GM20000 (cell line): ENCODE measurements around the gene FGFR2.

ENCODE experiments used
- DNase-seq: peaks from one replicate; pipeline ENCODE4 v3.0.0; 2012; ENCODE audit warnings: low spot score
- TF ChIP-seq, protein P1 (sequence below): IDR thresholded peaks from 2 replicates; pipeline ENCODE4 v1.5.1; 2012; ENCODE audit warnings: mild to moderate bottlenecking, control low read depth; ENCODE audit errors: extremely low read depth, missing control alignments

Gene FGFR2

DNA sequence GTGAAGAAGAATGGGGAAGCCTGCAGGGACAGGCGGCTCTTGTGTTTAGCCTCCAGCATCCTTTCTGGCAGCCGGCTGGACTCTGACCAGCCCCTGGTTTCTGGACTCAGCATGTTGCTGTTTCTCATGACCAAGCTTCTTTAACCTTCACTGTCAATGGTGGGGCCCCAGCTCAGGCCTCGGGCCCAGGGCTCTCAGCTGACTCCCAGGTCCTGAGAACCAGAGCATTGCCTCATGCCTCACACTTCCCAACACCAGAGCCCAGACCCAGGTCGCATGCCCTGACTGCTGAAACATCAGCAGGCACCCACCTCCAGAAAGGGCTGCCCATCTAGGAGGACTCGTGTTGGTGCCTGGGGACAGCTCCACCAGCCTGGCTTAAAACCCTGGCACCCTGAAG, 34.8 kb upstream of the FGFR2 start:
- DNase-seq, result no peak
- TF ChIP-seq, protein P1, sequence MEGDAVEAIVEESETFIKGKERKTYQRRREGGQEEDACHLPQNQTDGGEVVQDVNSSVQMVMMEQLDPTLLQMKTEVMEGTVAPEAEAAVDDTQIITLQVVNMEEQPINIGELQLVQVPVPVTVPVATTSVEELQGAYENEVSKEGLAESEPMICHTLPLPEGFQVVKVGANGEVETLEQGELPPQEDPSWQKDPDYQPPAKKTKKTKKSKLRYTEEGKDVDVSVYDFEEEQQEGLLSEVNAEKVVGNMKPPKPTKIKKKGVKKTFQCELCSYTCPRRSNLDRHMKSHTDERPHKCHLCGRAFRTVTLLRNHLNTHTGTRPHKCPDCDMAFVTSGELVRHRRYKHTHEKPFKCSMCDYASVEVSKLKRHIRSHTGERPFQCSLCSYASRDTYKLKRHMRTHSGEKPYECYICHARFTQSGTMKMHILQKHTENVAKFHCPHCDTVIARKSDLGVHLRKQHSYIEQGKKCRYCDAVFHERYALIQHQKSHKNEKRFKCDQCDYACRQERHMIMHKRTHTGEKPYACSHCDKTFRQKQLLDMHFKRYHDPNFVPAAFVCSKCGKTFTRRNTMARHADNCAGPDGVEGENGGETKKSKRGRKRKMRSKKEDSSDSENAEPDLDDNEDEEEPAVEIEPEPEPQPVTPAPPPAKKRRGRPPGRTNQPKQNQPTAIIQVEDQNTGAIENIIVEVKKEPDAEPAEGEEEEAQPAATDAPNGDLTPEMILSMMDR, result no peak

DNA sequence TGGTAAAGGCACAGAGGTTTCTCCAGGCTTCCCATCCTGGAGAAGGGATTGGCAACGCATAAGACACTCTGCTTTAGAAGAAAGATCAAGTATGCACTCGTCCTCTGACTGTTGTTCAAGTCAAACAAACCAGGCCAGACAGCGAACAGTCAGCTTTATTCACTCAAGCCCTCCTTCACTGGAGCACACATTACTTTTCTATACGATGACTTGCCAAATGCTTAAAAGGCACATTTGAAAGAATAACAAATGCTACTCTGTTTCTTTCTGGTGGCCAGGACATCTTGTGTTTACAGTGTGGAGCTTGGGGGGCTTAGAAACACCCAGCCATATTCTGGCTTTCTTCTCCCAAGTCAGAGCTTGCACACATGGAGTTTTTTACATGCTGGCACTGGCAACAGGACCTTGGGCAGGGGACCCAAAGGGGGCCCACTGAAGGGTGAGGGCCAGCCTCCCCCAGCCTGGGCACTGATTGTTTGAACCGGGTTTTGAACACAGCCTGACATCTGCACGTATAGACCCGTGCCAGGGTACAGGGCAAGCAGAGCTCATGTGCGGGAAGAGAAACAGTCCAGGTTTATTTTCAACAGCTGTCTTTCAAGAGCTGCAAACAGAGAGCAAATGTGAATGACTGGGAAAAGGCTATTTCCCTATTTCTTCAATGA, 33.3 kb upstream of the FGFR2 start:
- TF ChIP-seq, protein P1, result no peak
- no peak for DNase-seq

DNA sequence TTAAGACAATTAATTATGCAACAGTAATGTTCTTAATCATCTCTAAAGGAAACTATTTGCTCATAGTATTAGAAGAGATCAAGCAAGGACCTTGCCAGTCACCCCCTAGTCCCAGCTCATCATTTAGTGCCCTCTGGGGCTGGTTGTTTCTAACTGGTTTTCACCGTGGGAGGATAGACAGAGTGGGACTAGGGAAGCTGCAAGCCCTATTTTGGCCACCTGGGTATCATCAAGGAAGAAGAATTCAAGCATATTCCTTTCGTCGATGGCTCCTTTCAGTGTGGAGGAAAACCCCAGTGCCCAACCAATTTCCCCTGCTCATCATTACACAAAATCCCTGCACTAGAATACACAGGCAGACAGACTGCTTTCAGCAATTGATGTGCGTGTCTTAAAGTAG, 30.6 kb upstream of the FGFR2 start:
- DNase-seq, result no peak
- TF ChIP-seq, protein P1, result no peak

DNA sequence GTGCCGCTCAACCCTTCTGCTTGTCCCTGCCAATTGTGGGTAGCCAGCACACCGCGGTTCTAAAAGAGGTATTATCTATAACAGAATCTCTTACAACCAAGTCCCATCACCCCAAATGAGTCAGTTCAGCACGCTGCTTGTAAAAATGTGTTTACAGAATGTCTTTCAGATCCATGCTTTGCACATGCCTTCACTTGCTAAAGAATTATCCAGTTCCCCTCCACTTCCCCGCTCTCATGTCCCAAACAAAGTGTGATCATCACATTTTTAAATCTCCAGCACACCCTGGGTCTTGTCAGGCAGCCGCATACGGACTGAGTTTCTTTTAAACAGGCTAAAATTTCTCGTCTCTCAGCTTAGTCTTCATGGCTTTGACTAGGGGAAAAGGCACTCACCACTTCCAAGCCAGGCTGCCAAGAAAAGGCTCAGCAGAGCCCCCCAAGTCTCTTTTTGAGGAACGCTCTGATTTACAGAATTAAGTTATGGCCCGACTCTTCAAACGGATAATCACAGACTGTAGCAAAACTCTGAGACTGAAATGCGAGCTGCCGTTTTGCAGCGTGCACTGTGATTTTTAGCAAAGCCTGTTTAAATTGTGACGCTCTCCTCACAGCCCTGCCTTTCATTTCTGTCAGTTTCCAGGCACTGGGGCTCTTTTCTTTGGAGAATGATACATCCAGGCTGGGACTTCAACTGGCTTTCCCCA, 29.8 kb upstream of the FGFR2 start:
- no peak for DNase-seq
- TF ChIP-seq, protein P1, result no peak

DNA sequence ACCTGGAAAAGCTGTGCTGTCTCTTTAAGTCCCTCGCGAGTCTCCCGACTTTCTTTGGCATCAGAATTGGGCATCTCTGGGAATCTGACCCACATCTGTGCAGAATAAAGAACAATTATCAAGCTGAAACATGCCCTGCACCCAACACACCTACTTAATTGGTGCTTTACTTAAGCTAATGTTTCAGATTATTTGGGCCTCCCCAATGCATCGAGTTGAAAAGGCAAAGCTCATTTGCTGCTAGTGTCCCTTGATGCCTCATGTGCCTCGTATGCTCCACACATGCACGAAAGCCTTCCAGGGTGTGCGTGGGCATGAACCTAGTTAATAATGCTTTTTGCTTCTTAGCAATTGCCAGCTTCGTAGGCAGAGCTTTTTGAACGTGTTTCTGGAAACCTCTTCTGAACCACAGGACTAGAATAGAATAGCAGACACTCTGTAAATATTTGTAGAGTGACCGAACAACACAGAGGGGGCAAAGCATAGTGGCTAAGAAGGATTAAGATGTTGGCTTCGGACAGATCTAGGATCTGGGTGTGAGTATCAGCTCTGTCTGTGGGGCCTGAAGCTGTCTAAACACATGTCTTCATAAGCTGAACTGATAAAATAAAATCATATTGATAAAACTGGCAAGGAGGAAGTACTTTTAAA, 26.7 kb upstream of the FGFR2 start:
- TF ChIP-seq, protein P1, result no peak
- no peak for DNase-seq

DNA sequence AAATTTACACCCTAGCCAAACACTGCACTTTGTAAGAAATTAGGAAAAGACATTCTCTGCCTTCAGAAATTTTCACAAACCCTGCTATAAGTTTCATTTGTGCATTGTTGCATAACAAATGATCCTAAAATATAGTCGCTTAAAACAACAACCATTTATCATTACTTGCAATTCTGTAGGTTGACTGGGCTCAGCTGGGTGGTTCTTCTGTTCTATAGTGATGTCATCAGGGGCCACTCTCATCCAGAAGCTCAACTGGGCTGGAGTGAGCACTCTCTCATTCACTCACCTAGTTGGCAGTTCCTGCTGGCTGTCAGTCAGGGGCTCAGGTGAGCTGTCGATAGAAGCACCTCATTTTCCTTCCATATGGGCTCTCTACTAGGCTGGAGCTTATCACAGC, 20.7 kb upstream of the FGFR2 start:
- DNase-seq, result no peak
- TF ChIP-seq, protein P1, result no peak

DNA sequence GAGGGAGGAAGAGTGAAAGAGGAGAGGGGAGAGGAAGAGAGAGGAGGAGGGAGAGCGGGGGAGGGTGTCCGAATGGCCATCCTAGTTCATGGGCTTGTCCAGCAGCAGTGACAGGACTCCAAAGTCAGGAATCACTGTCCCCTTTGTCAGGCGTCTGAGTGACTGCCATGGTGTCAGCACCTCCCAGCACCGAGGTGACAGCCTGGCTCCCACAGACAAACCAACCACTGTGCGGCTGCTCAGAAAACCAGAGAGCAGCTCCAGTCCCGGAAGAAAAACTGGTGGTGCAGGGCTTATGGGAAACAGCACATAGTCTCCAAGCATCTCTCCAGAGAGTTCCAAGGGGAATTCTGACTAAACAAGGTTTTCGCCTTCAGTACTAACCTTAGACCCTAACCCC, 18.9 kb upstream of the FGFR2 start:
- no peak for DNase-seq
- TF ChIP-seq, protein P1, result no peak
